GM21717 (cell line): ENCODE measurements around the gene PPFIA2.
"Not testable (repeated sequence)": the region's sequence is repeated elsewhere in the genome, so short reads cannot be mapped to it uniquely, and the experiment has no call there.

ENCODE experiments used
- ATAC-seq: cut with Tn5 transposase; IDR thresholded peaks from one replicate; pipeline ENCODE4 v1.9.1; 2021; ENCODE audit warnings: mild to moderate bottlenecking, moderate library complexity; ENCODE audit not compliant: unreplicated experiment

The PPFIA2 gene

GRCh38 chr12:81222846-81223592 is 536.1 kb downstream of the PPFIA2 start:
- ATAC-seq: no peak

- ATAC-seq: no peak
Observed at GRCh38 chr12:81221681-81222080, 537.5 kb downstream of the PPFIA2 start.

- no peak for ATAC-seq
Observed at GRCh38 chr12:81216739-81217138, 542.4 kb downstream of the PPFIA2 start.

- no peak for ATAC-seq
Observed at GRCh38 chr12:81212996-81213696, 546.0 kb downstream of the PPFIA2 start.

- ATAC-seq: no peak
Observed at GRCh38 chr12:81211306-81211705, 547.8 kb downstream of the PPFIA2 start.

GRCh38 chr12:81209772-81210225 is 549.4 kb downstream of the PPFIA2 start:
- not testable (repeated sequence) for ATAC-seq

GRCh38 chr12:81209012-81209411 is 550.1 kb downstream of the PPFIA2 start:
- ATAC-seq: no peak

GRCh38 chr12:81208187-81208911 is 550.8 kb downstream of the PPFIA2 start:
- no peak for ATAC-seq
